ENCODE results near the gene SLC17A1. TPM values are rescaled to one million over a fixed set of nuclear protein-coding genes. Genes with fewer than 3 reads are reported as not detected.
A peak's percentile ranks its signal among the peaks of the same experiment; 100 is the strongest.

Gene SLC17A1
- total and polyA plus RNA-seq, 8 donors: not detected

GRCh38 chr6:25794784-25795183 lies 37.1 kb downstream of the SLC17A1 start:
- intact Hi-C loops (cut with DNase I; ENCODE audit: low total_unique reads): no loop called here

GRCh38 chr6:25793970-25794369 lies 37.9 kb downstream of the SLC17A1 start:
- intact Hi-C loops (cut with DNase I; ENCODE audit: low total_unique reads): no loop called here
- Histone ChIP-seq H3K4me3 (no peak overlapping the region), H3K9me3 (no peaks in the 10 kb centered on the region), H3K27ac (no peak overlapping the region), H3K27me3 (no peaks in the 10 kb centered on the region), H3K36me3 (no peaks in the 10 kb centered on the region), H3K4me1 (no peaks in the 10 kb centered on the region)
- WGBS, 5 donors: 93 to 100% (median 94%) methylated on average over 1 of the region's 1 CpG
- no peak for DNase-seq
- TF ChIP-seq POLR2A (IDR thresholded peaks at IDR 0.05): no peak
- no peak for TF ChIP-seq CTCF (IDR thresholded peaks at IDR 0.05)
- TF ChIP-seq POLR2AphosphoS5 (IDR thresholded peaks at IDR 0.05): no peak
- TF ChIP-seq EP300 (IDR thresholded peaks at IDR 0.05): no peak

More at GRCh38 chr6:25794784-25795183, 37.1 kb downstream of the SLC17A1 start:
- WGBS, 5 donors: 73 to 97% (median 94%) methylated on average over 2 of the region's 2 CpGs
- Histone ChIP-seq H3K27ac (no peak overlapping the region), H3K4me3 (no peak overlapping the region), H3K36me3 (no peaks in the 10 kb centered on the region), H3K27me3 (no peaks in the 10 kb centered on the region), H3K9me3 (no peaks in the 10 kb centered on the region), H3K4me1 (no peaks in the 10 kb centered on the region)
- no peak for TF ChIP-seq POLR2A (IDR thresholded peaks at IDR 0.05)
- no peak for TF ChIP-seq CTCF (IDR thresholded peaks at IDR 0.05)
- TF ChIP-seq EP300 (IDR thresholded peaks at IDR 0.05): no peak
- no peak for TF ChIP-seq POLR2AphosphoS5 (IDR thresholded peaks at IDR 0.05)
- DNase-seq: peak in 1 of 2 donors; percentile 7

- DNase-seq: no peak
- H3K27ac ChIP-seq: no peak overlapping the region
- whole genome bisulfite sequencing, 5 donors: 79 to 84% (median 81%) methylated on average over 4 of the region's 4 CpGs
Measured at GRCh38 chr6:25792016-25792415, 39.8 kb downstream of the SLC17A1 start.

GRCh38 chr6:25789475-25789874 lies 42.4 kb downstream of the SLC17A1 start:
- DNase-seq: no peak
- TF ChIP-seq POLR2AphosphoS5 (IDR thresholded peaks at IDR 0.05) (no peak), EP300 (IDR thresholded peaks at IDR 0.05) (no peak), POLR2A (IDR thresholded peaks at IDR 0.05) (no peak), CTCF (IDR thresholded peaks at IDR 0.05) (no peak)
- H3K9me3 ChIP-seq: no peaks in the 10 kb centered on the region
- 63 to 81% (median 68%) methylated on average over 2 of the region's 2 CpGs for WGBS, 5 donors
- H3K4me3 ChIP-seq: no peak overlapping the region
- no peaks in the 10 kb centered on the region for H3K4me1 ChIP-seq
- no peaks in the 10 kb centered on the region for H3K36me3 ChIP-seq
- intact Hi-C loops (cut with DNase I; ENCODE audit: low total_unique reads): no loop called here
- no peak overlapping the region for H3K27ac ChIP-seq
- no peaks in the 10 kb centered on the region for H3K27me3 ChIP-seq

More at GRCh38 chr6:25792016-25792415, 39.8 kb downstream of the SLC17A1 start:
- intact Hi-C loops (cut with DNase I; ENCODE audit: low total_unique reads): no loop called here
- no peak overlapping the region for H3K4me3 ChIP-seq
- no peaks in the 10 kb centered on the region for H3K27me3 ChIP-seq
- H3K9me3 ChIP-seq: no peaks in the 10 kb centered on the region
- H3K36me3 ChIP-seq: no peaks in the 10 kb centered on the region
- H3K4me1 ChIP-seq: no peaks in the 10 kb centered on the region
- TF ChIP-seq POLR2AphosphoS5 (IDR thresholded peaks at IDR 0.05): no peak
- no peak for TF ChIP-seq CTCF (IDR thresholded peaks at IDR 0.05)
- no peak for TF ChIP-seq POLR2A (IDR thresholded peaks at IDR 0.05)
